ENCODE results near the gene FNIP2.

- TF ChIP-seq CTCF (IDR thresholded peaks at IDR 0.05) (no peak), POLR2AphosphoS5 (IDR thresholded peaks at IDR 0.05) (no peak)
Measured at GRCh38 chr4:158812543-158812942, 43.7 kb downstream of the FNIP2 start.
